GM12874 (cell line): ENCODE results near the gene CHORDC1.

Experiments
- TF ChIP-seq, protein P1 (sequence below): IDR thresholded peaks from 2 replicates; pipeline ENCODE4 v1.5.1; 2011; ENCODE audit warnings: low read depth, mild to moderate bottlenecking, control low read depth, low read length, moderate library complexity; ENCODE audit not compliant: insufficient read depth

CHORDC1 gene

DNA sequence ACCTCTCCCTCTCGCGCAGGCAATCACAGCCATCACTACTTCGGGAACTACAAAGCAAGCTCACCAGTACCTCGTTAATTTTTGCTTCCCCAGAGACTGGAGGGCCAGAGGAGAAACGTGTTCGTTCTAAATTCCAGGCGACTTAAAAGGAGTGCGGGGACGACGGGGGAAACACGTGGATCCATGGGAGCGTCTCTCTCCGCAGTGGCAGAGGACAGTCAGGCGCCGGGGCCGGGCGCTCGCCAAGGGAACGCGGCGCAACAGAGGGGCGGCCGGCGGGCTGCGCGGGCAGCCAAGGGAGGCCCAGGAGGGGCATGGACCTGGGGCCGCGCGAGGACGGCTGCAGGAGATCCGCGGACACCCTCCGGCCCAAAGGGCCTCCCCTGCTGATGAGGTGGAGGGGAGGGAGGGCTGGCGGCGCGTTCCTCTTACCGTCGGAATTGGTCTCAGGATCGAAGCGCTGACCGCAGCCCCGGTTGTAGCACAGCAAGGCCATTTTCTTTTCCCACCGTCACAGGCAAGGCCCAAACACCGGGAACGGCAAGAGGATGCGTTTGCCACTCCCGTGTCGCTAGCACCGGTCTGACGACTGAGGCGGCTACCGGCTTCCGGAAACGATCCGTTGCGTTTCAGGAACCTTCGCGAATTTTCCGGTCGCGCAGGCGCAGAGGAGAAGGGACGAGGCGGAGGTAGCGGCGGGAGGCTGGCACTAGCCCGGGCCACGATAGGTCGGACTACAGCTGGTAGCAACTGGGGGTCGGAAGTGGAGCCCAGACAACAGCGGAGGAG lies at the start of gene CHORDC1:
CHORDC1 (minus strand) TSS at position 591 of the 789 bp plus-strand sequence; CDS start at position 496, 95 bp downstream.
- TF ChIP-seq, protein P1, sequence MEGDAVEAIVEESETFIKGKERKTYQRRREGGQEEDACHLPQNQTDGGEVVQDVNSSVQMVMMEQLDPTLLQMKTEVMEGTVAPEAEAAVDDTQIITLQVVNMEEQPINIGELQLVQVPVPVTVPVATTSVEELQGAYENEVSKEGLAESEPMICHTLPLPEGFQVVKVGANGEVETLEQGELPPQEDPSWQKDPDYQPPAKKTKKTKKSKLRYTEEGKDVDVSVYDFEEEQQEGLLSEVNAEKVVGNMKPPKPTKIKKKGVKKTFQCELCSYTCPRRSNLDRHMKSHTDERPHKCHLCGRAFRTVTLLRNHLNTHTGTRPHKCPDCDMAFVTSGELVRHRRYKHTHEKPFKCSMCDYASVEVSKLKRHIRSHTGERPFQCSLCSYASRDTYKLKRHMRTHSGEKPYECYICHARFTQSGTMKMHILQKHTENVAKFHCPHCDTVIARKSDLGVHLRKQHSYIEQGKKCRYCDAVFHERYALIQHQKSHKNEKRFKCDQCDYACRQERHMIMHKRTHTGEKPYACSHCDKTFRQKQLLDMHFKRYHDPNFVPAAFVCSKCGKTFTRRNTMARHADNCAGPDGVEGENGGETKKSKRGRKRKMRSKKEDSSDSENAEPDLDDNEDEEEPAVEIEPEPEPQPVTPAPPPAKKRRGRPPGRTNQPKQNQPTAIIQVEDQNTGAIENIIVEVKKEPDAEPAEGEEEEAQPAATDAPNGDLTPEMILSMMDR = no peak

DNA sequence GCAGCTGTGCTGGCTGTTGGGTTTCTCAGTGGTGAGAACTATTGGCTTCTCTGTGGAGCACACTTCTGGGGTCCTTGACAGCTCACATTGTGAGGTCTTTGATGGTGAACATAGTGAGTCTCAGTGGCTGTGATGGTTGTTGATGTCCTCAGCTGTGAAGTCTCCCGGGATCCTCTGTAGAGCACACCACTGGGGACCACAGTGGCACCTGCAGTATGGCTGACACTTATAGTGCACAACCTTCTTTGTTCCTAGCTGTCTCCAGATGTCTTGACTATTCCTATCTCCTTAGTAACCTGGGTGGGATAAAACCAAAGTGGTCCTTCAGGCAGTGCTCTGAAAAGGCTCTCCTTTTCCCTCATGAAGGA lies 34.3 kb upstream of the CHORDC1 start:
- TF ChIP-seq, protein P1 = no peak

DNA sequence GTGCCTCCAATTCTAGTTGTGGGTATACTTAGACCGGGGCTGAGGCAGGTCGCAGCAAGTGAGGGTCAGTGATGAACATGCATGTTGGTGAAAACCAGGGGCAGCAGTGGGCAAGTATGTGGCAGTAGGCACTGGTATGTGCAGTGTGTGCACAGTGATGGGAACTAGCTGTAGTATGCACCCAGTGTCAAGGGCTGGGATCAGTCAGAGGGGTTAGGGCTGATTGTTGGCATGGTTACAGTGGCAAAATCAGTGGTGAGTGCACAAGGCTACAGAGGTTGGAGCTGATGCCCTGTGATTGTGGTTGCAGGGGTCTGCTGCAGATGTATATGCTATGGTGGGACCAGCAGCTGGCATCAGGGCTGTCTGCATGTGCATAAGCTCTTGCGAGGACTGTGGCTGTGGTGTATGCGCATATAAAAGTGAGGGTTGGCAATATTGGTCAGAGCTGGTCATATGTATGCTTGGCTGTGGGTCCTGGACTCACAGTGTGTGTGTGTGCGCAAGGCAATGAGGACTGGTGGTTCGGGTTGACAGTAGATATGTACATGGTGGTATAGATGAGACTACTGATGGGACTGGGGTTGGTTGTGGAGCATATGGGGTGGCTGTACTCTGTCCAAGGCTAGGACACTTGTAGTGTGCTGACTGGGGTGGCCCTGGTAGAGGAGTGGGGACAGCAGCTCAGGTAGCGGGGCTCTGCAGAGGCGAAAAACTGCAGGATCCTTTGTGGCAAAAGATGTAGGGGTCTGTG lies 33.7 kb upstream of the CHORDC1 start:
- TF ChIP-seq, protein P1 = no peak

DNA sequence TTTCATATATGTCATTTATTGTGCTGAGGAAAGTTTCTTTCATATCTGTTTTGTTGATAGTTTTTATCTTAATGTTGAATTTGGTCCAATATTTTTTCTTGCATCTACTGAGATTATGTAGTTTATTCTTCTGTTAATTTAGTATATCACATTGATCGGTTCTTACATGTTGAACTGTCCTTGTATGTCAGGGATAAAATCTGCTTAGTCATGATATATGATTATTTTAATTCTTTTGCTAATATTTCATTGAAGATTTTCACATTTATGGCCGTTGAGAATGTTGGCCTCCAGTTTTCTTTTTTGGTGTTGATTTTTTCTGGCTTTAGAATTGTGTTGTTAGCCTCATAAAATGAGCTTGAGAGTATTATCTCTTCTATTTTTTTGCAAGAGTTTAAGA lies 31.2 kb upstream of the CHORDC1 start:
- TF ChIP-seq, protein P1 = no peak

DNA sequence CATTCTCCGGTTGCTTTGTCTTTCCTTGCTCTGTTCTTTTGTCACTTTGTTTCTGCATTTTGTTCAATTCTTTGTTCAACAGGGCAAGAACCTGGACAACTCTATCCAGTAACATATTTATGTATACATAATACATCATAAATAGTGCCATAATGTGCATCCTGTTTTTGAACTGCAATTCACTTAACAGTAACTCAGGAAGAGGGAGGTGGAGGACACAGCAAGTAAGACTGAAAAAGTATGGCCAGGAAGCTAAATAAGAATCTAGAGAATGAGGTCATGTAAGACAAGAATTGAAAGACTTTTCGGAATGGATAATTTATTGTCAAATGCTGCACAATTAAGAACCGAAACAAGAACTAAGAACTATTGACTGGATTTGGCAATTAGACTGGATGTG lies 29.2 kb upstream of the CHORDC1 start:
- TF ChIP-seq, protein P1 = no peak

DNA sequence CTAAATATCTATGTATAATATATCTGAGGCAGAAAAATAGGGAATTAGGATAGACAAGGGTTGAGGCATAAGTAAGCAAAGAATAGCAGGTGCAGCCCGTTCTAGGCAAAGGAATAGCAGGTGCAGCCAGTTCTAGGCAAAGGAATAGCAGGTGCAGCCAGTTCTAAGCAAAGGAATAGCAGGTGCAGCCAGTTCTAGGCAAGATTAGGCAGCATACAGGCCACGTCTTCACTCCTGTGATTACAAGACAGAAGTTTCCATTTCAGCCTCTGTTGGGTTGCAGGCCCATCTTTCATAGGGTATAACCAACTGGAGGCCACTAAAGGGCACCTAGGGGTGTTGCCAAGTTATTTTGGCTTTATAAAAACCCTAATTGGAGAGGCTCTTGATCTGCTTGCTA lies 28.8 kb upstream of the CHORDC1 start:
- TF ChIP-seq, protein P1 = no peak

DNA sequence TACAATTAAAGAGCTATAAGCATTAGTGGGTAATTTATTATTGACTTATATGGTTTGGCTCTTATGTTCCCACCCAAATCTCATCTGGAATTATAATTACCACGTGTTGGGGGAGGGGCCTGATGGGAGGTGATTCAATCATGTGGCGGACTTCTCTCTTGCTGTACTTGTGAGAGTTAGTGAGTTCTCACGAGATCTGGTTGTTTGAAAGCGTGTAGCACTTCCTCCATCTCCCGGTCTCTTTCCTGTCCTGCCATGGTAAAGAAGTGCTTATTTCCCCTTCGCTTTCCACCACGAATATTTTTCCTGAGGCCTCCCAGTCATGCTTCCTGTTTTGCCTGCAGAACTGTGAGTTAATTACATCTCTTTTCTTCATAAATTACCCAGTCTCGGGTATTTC lies 28.1 kb upstream of the CHORDC1 start:
- TF ChIP-seq, protein P1 = no peak
